Measurements from ENCODE around the gene SPEG.
A peak's percentile ranks its signal among the peaks of the same experiment; 100 is the strongest.

Gene SPEG

DNA sequence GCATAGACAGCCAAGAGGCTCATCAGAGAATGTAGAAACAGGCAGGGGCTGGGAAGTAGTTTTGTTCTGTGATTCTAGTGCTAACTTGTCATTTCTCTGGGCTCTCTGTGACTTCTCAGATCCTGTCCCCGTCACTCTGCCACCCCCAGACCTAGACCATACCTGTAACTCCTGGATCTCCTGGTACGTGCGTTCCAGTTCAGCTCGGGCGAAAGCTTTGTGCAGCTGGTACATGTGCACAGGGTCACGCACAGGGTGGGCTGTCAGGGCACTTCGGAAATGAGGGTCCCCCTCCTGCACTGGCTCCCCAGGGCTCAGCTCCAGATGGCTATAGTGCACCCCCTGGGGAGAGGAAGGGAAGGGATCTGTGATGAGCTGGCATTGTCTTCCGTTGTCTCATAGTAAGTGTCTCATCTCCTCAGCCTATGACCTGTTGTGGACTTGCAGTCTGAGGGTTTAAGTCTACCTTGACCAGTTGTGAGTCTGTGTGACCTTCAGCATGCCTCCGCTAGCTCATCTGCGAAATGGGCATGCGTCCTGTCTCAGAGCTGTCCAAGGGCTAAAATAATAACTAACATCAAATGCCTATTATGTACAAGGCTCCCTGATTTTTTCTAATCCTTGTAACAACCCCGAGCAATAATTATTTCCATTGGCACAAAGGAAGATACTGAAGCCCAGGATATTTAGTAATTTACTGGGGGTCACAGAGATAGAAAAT is 106.3 kb downstream of the SPEG start:
- Histone ChIP-seq H2BK12ac (ENCODE audit: low read length) (no peak overlapping the region), H2BK120ac (ENCODE audit: low read depth, low read length) (no peak overlapping the region), H3K14ac (ENCODE audit: low read length) (no peak overlapping the region), H2BK5ac (ENCODE audit: low read length) (no peak overlapping the region), H3K23ac (ENCODE audit: low read depth, low read length, poor library complexity) (no peak overlapping the region), H4K91ac (ENCODE audit: low read depth, low read length, poor library complexity) (no peak overlapping the region), H3K4ac (ENCODE audit: low read length) (no peak overlapping the region), H2BK15ac (ENCODE audit: low read length) (no peak overlapping the region), H3K18ac (ENCODE audit: low read length) (no peak overlapping the region), H2AK5ac (ENCODE audit: low read depth, low read length) (no peak overlapping the region), H3K9ac (ENCODE audit: low read depth, low read length, poor library complexity) (no peak overlapping the region), H3K36me3 (replicated peaks in 1 of 2; ENCODE audit: control insufficient read depth in 2 of 2, insufficient read depth in 2 of 2, low read length in 2 of 2) (peaks cover 13 to 32% of the 10 kb centered on the region in 2 donors), H3K27me3 (ENCODE audit: control insufficient read depth in 3 of 3, insufficient read depth in 3 of 3, low read depth in 1 of 3, low read length in 3 of 3) (peaks cover 0 to 16% (median 0%) of the 10 kb centered on the region in 3 experiments), H2AFZ (ENCODE audit: low read length) (no peak overlapping the region), H3K9me3 (replicated peaks in 1 of 2; ENCODE audit: control insufficient read depth in 2 of 2, insufficient read depth in 1 of 2, low read depth in 1 of 2, low read length in 2 of 2) (no peaks in the 10 kb centered on the region), H3K4me3 (ENCODE audit: low read length in 2 of 2) (peak overlapping the region in 1 of 2 donors; percentile 50), H4K8ac (ENCODE audit: low read depth, low read length) (no peak overlapping the region), H3K4me1 (ENCODE audit: control insufficient read depth in 2 of 2, insufficient read depth in 1 of 2, low read depth in 1 of 2, low read length in 2 of 2) (peaks cover 23 to 28% of the 10 kb centered on the region in 2 donors), H3K79me1 (ENCODE audit: low read depth, low read length) (peaks cover 4% of the 10 kb centered on the region), H3K27ac (replicated peaks; ENCODE audit: low read length) (no peak overlapping the region), H3K4me2 (ENCODE audit: insufficient read depth, low read length, poor library complexity, severe bottlenecking) (no peak overlapping the region)
- no CpG with 5 or more reads among the region's 12 CpGs for WGBS, 2 donors (ENCODE audit: extremely low coverage in 2 of 2, insufficient read length in 2 of 2, insufficient replicate concordance in 1 of 2)
- no peak for DNase-seq (ENCODE audit: low spot score)

DNA sequence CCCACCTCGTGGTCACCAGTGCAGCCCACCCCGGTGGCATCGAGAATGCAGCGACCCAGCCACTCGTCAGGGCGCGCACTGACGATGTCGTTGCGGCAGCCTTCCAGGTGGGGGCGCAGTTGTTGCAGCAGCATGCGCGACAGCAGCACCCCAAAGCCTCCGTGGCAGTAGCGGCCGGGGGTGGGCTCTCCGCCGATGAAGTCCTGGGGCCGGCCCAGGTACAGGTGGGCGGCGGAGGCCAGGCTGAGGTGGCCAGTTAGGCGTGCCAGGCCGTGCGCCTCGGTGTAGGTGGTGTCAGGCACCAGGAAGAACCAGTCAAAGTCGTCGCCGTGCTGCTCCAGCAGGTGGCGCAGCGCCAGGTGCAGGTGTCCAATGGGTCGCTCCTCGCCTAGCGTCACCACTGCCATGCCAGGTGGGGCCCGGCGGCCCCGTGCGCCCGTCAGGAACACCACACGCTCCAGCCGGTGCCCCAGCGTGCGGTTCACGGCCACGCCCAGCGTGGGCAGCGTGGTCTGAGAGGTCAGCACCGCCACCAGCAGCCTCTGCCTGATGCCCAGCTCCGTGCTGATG is 107.1 kb downstream of the SPEG start:
- H2BK15ac ChIP-seq (ENCODE audit: low read length): peak overlapping the region; percentile 84
- H3K79me1 ChIP-seq (ENCODE audit: low read depth, low read length): peaks cover 4% of the 10 kb centered on the region
- H3K4me3 ChIP-seq (ENCODE audit: low read length in 2 of 2): peak overlapping the region in 1 of 2 donors; percentile 65
- no CpG with 5 or more reads among the region's 48 CpGs for WGBS, 2 donors (ENCODE audit: extremely low coverage in 2 of 2, insufficient read length in 2 of 2, insufficient replicate concordance in 1 of 2)
- peaks cover 13 to 32% of the 10 kb centered on the region in 2 donors for H3K36me3 ChIP-seq (replicated peaks in 1 of 2; ENCODE audit: control insufficient read depth in 2 of 2, insufficient read depth in 2 of 2, low read length in 2 of 2)
- no peak overlapping the region for H3K4ac ChIP-seq (ENCODE audit: low read length)
- no peak overlapping the region for H2BK12ac ChIP-seq (ENCODE audit: low read length)
- no peak overlapping the region for H4K91ac ChIP-seq (ENCODE audit: low read depth, low read length, poor library complexity)
- H3K27ac ChIP-seq (replicated peaks; ENCODE audit: low read length): no peak overlapping the region
- peak overlapping the region; percentile 86 for H3K4me2 ChIP-seq (ENCODE audit: insufficient read depth, low read length, poor library complexity, severe bottlenecking)
- H3K18ac ChIP-seq (ENCODE audit: low read length): peak overlapping the region; percentile 96
- H2BK120ac ChIP-seq (ENCODE audit: low read depth, low read length): no peak overlapping the region
- DNase-seq (ENCODE audit: low spot score): peak; percentile 78
- peaks cover 23 to 28% of the 10 kb centered on the region in 2 donors for H3K4me1 ChIP-seq (ENCODE audit: control insufficient read depth in 2 of 2, insufficient read depth in 1 of 2, low read depth in 1 of 2, low read length in 2 of 2)
- H2BK5ac ChIP-seq (ENCODE audit: low read length): no peak overlapping the region
- H2AFZ ChIP-seq (ENCODE audit: low read length): peak overlapping the region; percentile 75
- H3K9me3 ChIP-seq (replicated peaks in 1 of 2; ENCODE audit: control insufficient read depth in 2 of 2, insufficient read depth in 1 of 2, low read depth in 1 of 2, low read length in 2 of 2): no peaks in the 10 kb centered on the region
- H4K8ac ChIP-seq (ENCODE audit: low read depth, low read length): no peak overlapping the region
- peak overlapping the region; percentile 82 for H3K9ac ChIP-seq (ENCODE audit: low read depth, low read length, poor library complexity)
- no peak overlapping the region for H3K23ac ChIP-seq (ENCODE audit: low read depth, low read length, poor library complexity)
- peaks cover 0 to 16% (median 0%) of the 10 kb centered on the region in 3 experiments for H3K27me3 ChIP-seq (ENCODE audit: control insufficient read depth in 3 of 3, insufficient read depth in 3 of 3, low read depth in 1 of 3, low read length in 3 of 3)
- peak overlapping the region; percentile 47 for H2AK5ac ChIP-seq (ENCODE audit: low read depth, low read length)
- H3K14ac ChIP-seq (ENCODE audit: low read length): no peak overlapping the region

DNA sequence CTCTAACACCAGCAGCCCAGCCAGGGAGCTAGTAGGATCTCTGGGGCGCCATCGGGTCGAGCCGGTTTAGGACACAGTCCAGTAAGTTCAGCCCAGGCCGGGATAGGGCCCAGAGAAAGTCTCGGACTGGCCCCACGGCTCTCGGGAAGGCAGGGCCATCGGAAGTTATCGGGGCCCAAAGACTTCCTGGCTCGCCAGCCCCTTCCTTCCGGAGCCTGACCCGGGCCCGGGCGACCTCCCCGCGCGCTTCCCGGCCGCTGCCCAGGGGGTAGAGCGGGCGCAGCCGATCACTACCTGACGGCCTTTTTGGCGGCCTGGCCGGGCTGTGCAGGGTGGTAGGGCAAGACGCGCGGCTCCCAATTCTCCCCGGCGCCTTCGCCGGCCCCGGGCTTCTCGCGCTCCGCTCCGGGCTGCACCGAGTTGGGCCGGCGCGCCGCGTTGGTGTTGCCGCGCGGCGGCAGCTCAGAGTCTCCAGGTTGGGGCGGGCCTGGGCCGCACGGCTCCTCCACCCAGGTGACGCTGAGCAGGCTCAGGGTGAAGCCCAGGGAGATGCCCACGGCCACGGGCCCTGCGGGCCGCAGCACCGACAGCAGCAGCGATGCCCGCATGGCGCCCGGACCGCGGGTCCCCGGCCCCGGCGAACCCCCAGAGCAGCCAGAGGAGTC is 108.4 kb downstream of the SPEG start:
- Histone ChIP-seq H3K14ac (ENCODE audit: low read length) (no peak overlapping the region), H3K27me3 (ENCODE audit: control insufficient read depth in 3 of 3, insufficient read depth in 3 of 3, low read depth in 1 of 3, low read length in 3 of 3) (peaks cover 0 to 16% (median 0%) of the 10 kb centered on the region in 3 experiments), H2AK5ac (ENCODE audit: low read depth, low read length) (no peak overlapping the region), H2BK12ac (ENCODE audit: low read length) (no peak overlapping the region), H3K4me3 (ENCODE audit: low read length in 2 of 2) (peak overlapping the region; percentile 92 to 96), H3K4ac (ENCODE audit: low read length) (no peak overlapping the region), H2BK15ac (ENCODE audit: low read length) (peak overlapping the region; percentile 9), H4K91ac (ENCODE audit: low read depth, low read length, poor library complexity) (no peak overlapping the region), H3K23ac (ENCODE audit: low read depth, low read length, poor library complexity) (peak overlapping the region; percentile 91), H3K79me1 (ENCODE audit: low read depth, low read length) (peaks cover 4% of the 10 kb centered on the region), H2BK5ac (ENCODE audit: low read length) (peak overlapping the region; percentile 53), H2AFZ (ENCODE audit: low read length) (peak overlapping the region; percentile 94), H4K8ac (ENCODE audit: low read depth, low read length) (no peak overlapping the region), H3K4me2 (ENCODE audit: insufficient read depth, low read length, poor library complexity, severe bottlenecking) (peak overlapping the region; percentile 96), H3K18ac (ENCODE audit: low read length) (peak overlapping the region; percentile 59), H3K4me1 (ENCODE audit: control insufficient read depth in 2 of 2, insufficient read depth in 1 of 2, low read depth in 1 of 2, low read length in 2 of 2) (peaks cover 17 to 19% of the 10 kb centered on the region in 2 donors), H2BK120ac (ENCODE audit: low read depth, low read length) (no peak overlapping the region), H3K36me3 (replicated peaks in 1 of 2; ENCODE audit: control insufficient read depth in 2 of 2, insufficient read depth in 2 of 2, low read length in 2 of 2) (peaks cover 13 to 41% of the 10 kb centered on the region in 2 donors), H3K27ac (replicated peaks; ENCODE audit: low read length) (no peak overlapping the region), H3K9me3 (replicated peaks in 1 of 2; ENCODE audit: control insufficient read depth in 2 of 2, insufficient read depth in 1 of 2, low read depth in 1 of 2, low read length in 2 of 2) (no peaks in the 10 kb centered on the region), H3K9ac (ENCODE audit: low read depth, low read length, poor library complexity) (peak overlapping the region; percentile 88)
- DNase-seq (ENCODE audit: low spot score): no peak
- no CpG with 5 or more reads among the region's 66 CpGs for WGBS, 2 donors (ENCODE audit: extremely low coverage in 2 of 2, insufficient read length in 2 of 2, insufficient replicate concordance in 1 of 2)
